HUDEP-2 (cell line): ENCODE measurements around the gene FKBP1A.
"Not testable (repeated sequence)": the region's sequence is repeated elsewhere in the genome, so short reads cannot be mapped to it uniquely, and the experiment has no call there.

ENCODE experiments used
- DNase-seq, 76 experiments: peaks; one replicate each; lab custom pipeline; 2025; ENCODE audit not compliant: unreplicated experiment in 76 of 76; lab: John Stamatoyannopoulos, UW

FKBP1A gene

GRCh38 chr20:1369970-1370369 is 22.9 kb downstream of the FKBP1A start:
- no peak for DNase-seq

- no peak for DNase-seq
Observed at GRCh38 chr20:1368448-1369199, 24.2 kb downstream of the FKBP1A start.

GRCh38 chr20:1367479-1367878 is 25.4 kb downstream of the FKBP1A start:
- no peak for DNase-seq

GRCh38 chr20:1364106-1364505 is 28.7 kb downstream of the FKBP1A start:
- DNase-seq = no peak

- DNase-seq = no peak
Observed at GRCh38 chr20:1363522-1363921, 29.3 kb downstream of the FKBP1A start.

- DNase-seq = no peak
Observed at GRCh38 chr20:1362484-1362883, 30.4 kb downstream of the FKBP1A start.

DNA sequence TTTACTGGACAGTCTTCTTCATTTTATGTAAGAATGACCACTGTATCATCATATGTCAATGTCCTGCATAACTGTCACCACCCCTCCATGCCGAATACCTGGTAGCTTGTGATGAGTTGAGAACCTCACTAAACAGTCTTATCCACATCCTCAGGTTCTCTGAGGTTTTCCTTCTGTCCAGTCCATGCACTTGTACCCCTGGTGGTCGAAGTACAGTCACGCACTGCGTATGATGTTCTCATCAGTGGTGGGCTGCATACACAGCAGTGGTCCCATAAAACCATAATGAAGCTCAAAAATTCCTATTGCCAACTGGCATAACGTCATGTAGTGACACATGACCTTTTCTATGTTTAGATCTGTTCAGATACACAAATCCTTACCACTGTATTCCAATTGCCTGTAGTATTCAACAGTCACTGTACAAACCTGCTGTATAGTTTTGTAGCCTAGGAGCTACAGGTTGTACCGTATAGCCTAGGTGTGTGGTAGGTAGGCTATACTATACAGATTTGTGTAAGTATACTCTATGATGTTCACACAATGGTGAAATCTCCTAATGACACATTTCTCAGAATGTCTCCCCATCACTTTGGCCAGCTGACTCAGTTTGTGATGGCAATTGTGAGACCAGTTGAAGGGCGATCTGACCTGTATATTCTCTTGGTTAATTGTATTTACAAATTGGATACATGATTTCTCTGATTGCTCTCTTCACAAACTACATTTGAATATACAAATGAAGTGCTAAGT is 32.6 kb downstream of the FKBP1A start:
- DNase-seq = no peak

GRCh38 chr20:1357921-1358671 is 34.8 kb downstream of the FKBP1A start:
- DNase-seq = no peak

- DNase-seq = no peak
Observed at GRCh38 chr20:1353956-1354355, 38.9 kb downstream of the FKBP1A start.

DNA sequence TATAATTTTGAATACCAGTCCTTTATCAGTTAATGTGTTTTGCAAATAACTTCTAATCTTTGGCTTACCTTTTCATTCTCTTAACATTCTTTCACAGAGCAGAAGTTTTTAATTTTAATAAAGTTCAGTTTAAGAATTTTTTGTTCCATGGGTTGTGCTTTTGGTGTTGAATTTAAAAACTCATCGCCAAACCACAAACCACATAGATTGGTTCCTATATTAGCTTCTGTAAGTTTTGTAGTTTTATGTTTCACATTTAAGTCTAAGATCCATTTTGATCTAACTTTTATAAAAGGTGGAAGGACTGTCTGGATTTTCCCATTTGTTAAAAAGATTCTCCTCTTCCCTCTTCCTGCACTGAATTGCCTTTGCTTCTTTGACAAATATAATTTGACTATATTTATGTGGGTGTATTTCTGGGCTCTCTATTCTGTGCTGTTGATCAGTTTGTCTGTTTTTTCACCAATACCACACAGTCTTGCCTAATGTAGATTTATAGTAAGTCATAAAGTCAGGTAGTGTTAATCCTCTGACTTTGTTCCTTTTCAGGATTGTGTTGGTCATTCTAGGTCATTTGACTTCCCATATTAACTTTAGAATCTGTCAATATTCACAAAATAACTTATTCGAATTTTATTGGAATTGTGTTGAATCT is 46.4 kb downstream of the FKBP1A start:
- DNase-seq = no peak

DNA sequence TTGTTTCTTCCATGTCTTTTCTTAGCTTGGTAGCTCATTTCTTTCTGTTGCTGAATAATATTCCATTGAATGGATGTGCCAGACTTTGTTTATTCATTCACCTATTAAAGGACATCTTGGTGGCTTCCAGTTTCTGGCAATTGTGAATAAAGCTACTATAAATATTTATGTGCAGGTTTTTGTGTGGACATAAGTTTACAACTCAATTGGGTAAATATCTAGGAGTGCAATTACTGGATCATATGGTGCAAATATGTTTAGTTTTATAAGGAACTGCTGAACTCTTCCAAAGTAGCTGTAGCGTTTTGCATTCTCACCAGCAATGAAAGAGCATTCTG is 47.1 kb downstream of the FKBP1A start:
- DNase-seq = no peak

DNA sequence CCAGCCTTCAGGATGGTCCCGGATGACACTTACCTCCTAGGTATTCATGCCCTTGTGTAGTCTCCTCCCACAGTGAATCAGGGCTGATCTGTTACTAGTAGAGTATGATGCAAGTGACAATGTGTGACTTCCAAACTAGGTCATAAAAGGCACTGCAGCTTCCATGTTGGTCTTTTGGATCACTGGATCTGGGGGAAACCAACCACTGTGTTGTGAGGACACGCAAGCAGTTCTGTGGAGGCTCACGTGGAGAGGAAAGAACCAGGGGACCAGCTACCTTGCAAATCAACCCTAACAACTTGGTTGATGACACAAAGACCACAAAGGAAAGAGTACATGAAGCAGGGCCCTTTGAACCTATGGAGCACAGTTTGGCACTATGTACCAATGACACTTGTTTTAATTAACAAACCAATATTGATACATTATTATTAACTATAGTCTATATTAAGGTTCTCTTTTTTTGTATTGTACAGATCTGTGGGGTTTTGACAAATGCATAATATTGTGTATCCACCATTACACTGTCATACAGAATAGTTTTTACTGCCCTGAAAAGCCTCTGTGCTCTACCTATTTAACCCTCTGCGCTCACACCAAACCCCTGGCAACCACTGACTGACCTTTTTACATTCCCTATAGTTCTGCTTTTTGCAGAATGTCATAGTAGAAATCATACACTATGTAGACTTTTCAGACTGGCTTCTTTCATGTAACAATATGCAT is 47.7 kb downstream of the FKBP1A start:
- no peak for DNase-seq

GRCh38 chr20:1343446-1344124 is 49.3 kb downstream of the FKBP1A start:
- DNase-seq = not testable (repeated sequence)

GRCh38 chr20:1341561-1342265 is 51.1 kb downstream of the FKBP1A start:
- DNase-seq = no peak

- DNase-seq = no peak
Observed at GRCh38 chr20:1338801-1339200, 54.1 kb downstream of the FKBP1A start.

- DNase-seq = no peak
Observed at GRCh38 chr20:1338096-1338495, 54.8 kb downstream of the FKBP1A start.

DNA sequence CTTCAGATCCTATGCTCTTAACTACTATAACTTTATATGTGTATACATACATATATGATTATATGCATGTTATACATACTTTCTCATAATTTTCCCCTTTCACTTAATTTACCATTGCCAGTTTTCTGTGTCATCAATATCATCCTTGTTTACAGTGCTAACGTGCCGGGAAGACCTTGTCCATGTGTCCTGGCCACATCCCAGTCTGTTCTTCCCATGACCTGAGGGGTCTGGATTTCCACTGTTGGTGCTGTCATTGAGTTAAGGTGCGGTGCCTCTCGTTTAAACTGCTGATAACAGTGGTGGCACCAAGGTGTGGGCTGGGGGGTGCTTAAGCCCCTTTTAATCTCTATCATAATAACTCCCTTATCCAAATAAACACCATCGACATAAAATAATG is 55.4 kb downstream of the FKBP1A start:
- DNase-seq = no peak

- no peak for DNase-seq
Observed at GRCh38 chr20:1336699-1337367, 56.0 kb downstream of the FKBP1A start.
